ENCODE data around the gene SIK3. TPM values are rescaled to one million over a fixed set of nuclear protein-coding genes. Genes with fewer than 3 reads are reported as not detected.

Gene SIK3
- polyA plus RNA-seq, 1 of the 3 experiments (the other 2 are of a cell fraction): 5.1 TPM

GRCh38 chr11:116875194-116875593 is 223.0 kb downstream of the SIK3 start:
- ChIA-PET CTCF (interaction anchor here (1.9 to 2.9 kb wide), 2 partner anchors 84 to 231 kb away, joined by 9 to 10 read pairs; partner anchors contain the start of gene APOA5), POLR2A (no interaction called here)
- Histone ChIP-seq H2AFZ (ENCODE audit: low read depth) (no peak overlapping the region), H3K4me2 (no peak overlapping the region), H3K27me3 (ENCODE audit: insufficient read depth) (no peaks in the 10 kb centered on the region), H3K4me1 (ENCODE audit: control insufficient read depth in 1 of 2, insufficient read depth in 2 of 2, low read depth in 1 of 2, low read length in 1 of 2) (peaks cover under 1 to 7% of the 10 kb centered on the region in 2 experiments), H3F3A (replicated peaks; ENCODE audit: insufficient read depth) (peaks cover 6% of the 10 kb centered on the region), H4K20me1 (ENCODE audit: insufficient read depth) (no peaks in the 10 kb centered on the region), H3K27ac (ENCODE audit: low read depth in 2 of 2, low read length in 1 of 2) (no peak overlapping the region; a peak in 1 of 4 replicates), H3K36me3 (replicated peaks in 1 of 2; ENCODE audit: control insufficient read depth in 1 of 2, insufficient read depth in 2 of 2, low read length in 1 of 2) (peaks cover 9 to 26% of the 10 kb centered on the region in 2 experiments), H3K79me2 (ENCODE audit: insufficient read depth) (no peaks in the 10 kb centered on the region), H3K9me2 (no peaks in the 10 kb centered on the region), H3K9ac (no peak overlapping the region), H3K4me3 (ENCODE audit: low read depth in 2 of 2, low read length in 1 of 2) (no peak overlapping the region), H3K9me3 (no peaks in the 10 kb centered on the region)
- WGBS (ENCODE audit: low lambda C conversion rate): 95% methylated on average over 6 of the region's 7 CpGs
- TF ChIP-seq YY1 (IDR thresholded peaks at IDR 0.05; ENCODE audit: low read depth) (no peak), FOXM1 (IDR thresholded peaks at IDR 0.05; ENCODE audit: low read depth) (no peak), IRF3 (IDR thresholded peaks at IDR 0.05; ENCODE audit: low read depth, low read length) (no peak)
- no peak for DNase-seq

- Histone ChIP-seq H3K27me3 (ENCODE audit: insufficient read depth) (no peaks in the 10 kb centered on the region), H3K4me1 (ENCODE audit: control insufficient read depth in 1 of 2, insufficient read depth in 2 of 2, low read depth in 1 of 2, low read length in 1 of 2) (peaks cover 3 to 7% of the 10 kb centered on the region in 2 experiments), H3K9ac (no peak overlapping the region), H3K9me3 (no peaks in the 10 kb centered on the region), H2AFZ (ENCODE audit: low read depth) (no peak overlapping the region), H3K79me2 (ENCODE audit: insufficient read depth) (no peaks in the 10 kb centered on the region), H3K4me3 (ENCODE audit: low read depth in 2 of 2, low read length in 1 of 2) (no peak overlapping the region; a peak in 1 of 4 replicates), H4K20me1 (ENCODE audit: insufficient read depth) (no peaks in the 10 kb centered on the region), H3K36me3 (replicated peaks in 1 of 2; ENCODE audit: control insufficient read depth in 1 of 2, insufficient read depth in 2 of 2, low read length in 1 of 2) (peaks cover 15 to 36% of the 10 kb centered on the region in 2 experiments), H3F3A (replicated peaks; ENCODE audit: insufficient read depth) (peaks cover 6% of the 10 kb centered on the region), H3K4me2 (no peak overlapping the region), H3K27ac (ENCODE audit: low read depth in 2 of 2, low read length in 1 of 2) (peak overlapping the region in 1 of 2 experiments; percentile 43; a peak in 1 of 4 replicates), H3K9me2 (no peaks in the 10 kb centered on the region)
- 67% methylated on average over 2 of the region's 2 CpGs for WGBS (ENCODE audit: low lambda C conversion rate)
- ChIA-PET POLR2A (no interaction called here), CTCF (interaction anchor here (1.9 to 2.9 kb wide), 3 partner anchors 83 to 232 kb away, joined by 5 to 10 read pairs (median 9); partner anchors contain the start of gene APOA5)
- DNase-seq: no peak
- TF ChIP-seq RCOR1 (IDR thresholded peaks at IDR 0.05; ENCODE audit: low read length) (no peak), RAD21 (IDR thresholded peaks at IDR 0.05; ENCODE audit: low read length) (no peak), EP300 (IDR thresholded peaks at IDR 0.05; ENCODE audit: borderline replicate concordance in 1 of 2, low read depth in 1 of 2, low read length in 1 of 2) (peak in 1 of 2 experiments; percentile 33; a peak in 1 of 4 replicates), PBX3 (IDR thresholded peaks at IDR 0.05) (peak; percentile 94), GABPA (IDR thresholded peaks at IDR 0.05; ENCODE audit: low read depth) (no peak), SIN3A (IDR thresholded peaks at IDR 0.05; ENCODE audit: borderline replicate concordance, low read depth, low read length) (no peak), MAX (IDR thresholded peaks at IDR 0.05; ENCODE audit: low read depth) (peak; percentile 46; the same call in 1 of the 2 replicates), IRF3 (IDR thresholded peaks at IDR 0.05; ENCODE audit: low read depth, low read length) (no peak), RXRA (IDR thresholded peaks at IDR 0.05; ENCODE audit: borderline replicate concordance, low read depth) (no peak), POLR2AphosphoS5 (IDR thresholded peaks at IDR 0.05; ENCODE audit: low read depth, low read length) (peak; percentile 45; the same call in 1 of the 2 replicates), FOXJ3 (CRISPR knock-in tag; IDR thresholded peaks at IDR 0.05) (no peak), CHD2 (IDR thresholded peaks at IDR 0.05; ENCODE audit: low read length, partially characterized antibody) (no peak), NFIC (IDR thresholded peaks at IDR 0.05; ENCODE audit: borderline replicate concordance) (peak; percentile 59), MXI1 (IDR thresholded peaks at IDR 0.05; ENCODE audit: low read depth, low read length) (no peak), FOXM1 (IDR thresholded peaks at IDR 0.05; ENCODE audit: low read depth) (no peak), YY1 (IDR thresholded peaks at IDR 0.05; ENCODE audit: low read depth) (peak; percentile 78), SMC3 (IDR thresholded peaks at IDR 0.05; ENCODE audit: low read depth, low read length) (no peak), ELF1 (IDR thresholded peaks at IDR 0.05) (no peak), TCF12 (IDR thresholded peaks at IDR 0.05) (peak; percentile 66), MEF2A (IDR thresholded peaks at IDR 0.05; ENCODE audit: borderline replicate concordance, low read depth) (peak; percentile 61; the same call in 1 of the 2 replicates), GATA2 (CRISPR knock-in tag; IDR thresholded peaks at IDR 0.05) (no peak), JUND (IDR thresholded peaks at IDR 0.05) (peak; percentile 71), FOSL2 (IDR thresholded peaks at IDR 0.05; ENCODE audit: borderline replicate concordance, low read depth) (peak; percentile 58; the same call in 1 of the 2 replicates), TAF1 (IDR thresholded peaks at IDR 0.05; ENCODE audit: borderline replicate concordance, low read depth, low read length) (no peak), TEAD4 (IDR thresholded peaks at IDR 0.05; ENCODE audit: borderline replicate concordance, insufficient read depth) (peak; percentile 61; the same call in 1 of the 2 replicates), RFX5 (IDR thresholded peaks at IDR 0.05; ENCODE audit: low read length) (no peak)
Measured at GRCh38 chr11:116874251-116874650, 224.0 kb downstream of the SIK3 start.
